GM12878 (cell line): ENCODE data around the gene FRS3.

Experiments used
- MEF2A ChIP-seq: IDR thresholded peaks from 2 replicates; pipeline ENCODE4 v1.6.1; 2011; ENCODE audit warnings: low read depth, mild to moderate bottlenecking, low read length, moderate library complexity; ENCODE audit not compliant: insufficient read depth
- SPI1 ChIP-seq: IDR thresholded peaks from 2 replicates; pipeline ENCODE4 v1.6.1; 2011; ENCODE audit warnings: low read depth, mild to moderate bottlenecking, low read length, moderate library complexity, borderline replicate concordance; ENCODE audit not compliant: insufficient read depth
- TF ChIP-seq, protein P1 (sequence below): IDR thresholded peaks from 2 replicates; pipeline ENCODE4 v1.6.1; 2011; ENCODE audit warnings: low read depth, low read length, improper control_type of control experiment, borderline replicate concordance

DNA sequence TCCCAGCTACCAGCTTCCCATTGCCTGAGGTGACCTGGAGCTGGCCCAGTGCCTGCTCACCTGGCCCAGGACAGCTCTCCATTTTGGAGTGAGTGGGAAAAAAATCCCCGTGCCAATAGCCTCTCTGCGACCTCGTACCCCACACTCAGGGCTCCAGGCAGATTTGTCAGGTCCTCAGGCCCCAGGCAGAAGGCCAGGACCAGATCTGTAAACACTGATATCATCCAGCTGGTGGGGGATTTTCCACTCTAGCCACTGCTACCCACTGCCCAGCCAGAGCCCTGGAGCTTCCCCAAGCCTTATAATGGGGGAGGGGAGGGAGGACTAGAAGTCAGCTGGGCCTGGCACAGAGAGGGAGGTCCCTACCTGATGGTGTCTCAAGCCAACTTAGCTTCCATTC is 31.2 kb downstream of the FRS3 start:
- TF ChIP-seq MEF2A (no peak), SPI1 (no peak)
- TF ChIP-seq, protein P1, sequence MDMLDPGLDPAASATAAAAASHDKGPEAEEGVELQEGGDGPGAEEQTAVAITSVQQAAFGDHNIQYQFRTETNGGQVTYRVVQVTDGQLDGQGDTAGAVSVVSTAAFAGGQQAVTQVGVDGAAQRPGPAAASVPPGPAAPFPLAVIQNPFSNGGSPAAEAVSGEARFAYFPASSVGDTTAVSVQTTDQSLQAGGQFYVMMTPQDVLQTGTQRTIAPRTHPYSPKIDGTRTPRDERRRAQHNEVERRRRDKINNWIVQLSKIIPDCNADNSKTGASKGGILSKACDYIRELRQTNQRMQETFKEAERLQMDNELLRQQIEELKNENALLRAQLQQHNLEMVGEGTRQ: no peak
